Sigmoid colon (tissue), 7 donors: ENCODE measurements around the gene POLR1H. TPM values are rescaled to one million over a fixed set of nuclear protein-coding genes. Genes with fewer than 3 reads are reported as not detected.

Experiments used
- DNase-seq: peaks from one replicate; pipeline ENCODE4 v3.0.0-alpha.2; 2019
- H3K27ac ChIP-seq, 4 donors: fragments of 200-600 bp; sonication (generic); one replicate each; pipeline ENCODE4 v1.5.1; 2016 to 2019; ENCODE audit warnings: mild to moderate bottlenecking in 1 of 4
- H3K27me3 ChIP-seq, 3 donors: fragments of 200-600 bp; sonication (generic); one replicate each; pipeline ENCODE4 v1.5.1; 2019; ENCODE audit warnings: mild to moderate bottlenecking in 1 of 3
- H3K36me3 ChIP-seq, 4 donors: fragments of 200-600 bp; sonication (generic); one replicate each; pipeline ENCODE4 v1.5.1; 2016 to 2019
- H3K4me1 ChIP-seq, 4 donors: fragments of 200-600 bp; sonication (generic); one replicate each; pipeline ENCODE4 v1.5.1; 2017 to 2019
- H3K4me3 ChIP-seq, 4 donors: fragments of 200-600 bp; sonication (generic); one replicate each; pipeline ENCODE4 v1.5.1; 2017 to 2019; ENCODE audit warnings: mild to moderate bottlenecking in 2 of 4, moderate library complexity in 1 of 4
- H3K9me3 ChIP-seq, 4 donors: fragments of 200-600 bp in 3 of 4; sonication (generic) in 3 of 4; one replicate each; pipeline versions ENCODE4 v1.5.1 to v1.6.1; 2013 to 2019
- EP300 ChIP-seq, 4 donors: sonication (generic); formaldehyde crosslinking; IDR thresholded peaks; one replicate each; pipeline ENCODE4 v1.6.1; 2017; ENCODE audit warnings: antibody characterized with exemption in 4 of 4
- POLR2A ChIP-seq, 2 donors: fragments of 450-650 bp; IDR thresholded peaks; one replicate each; pipeline ENCODE4 v1.6.1; 2016; ENCODE audit warnings: antibody characterized with exemption in 2 of 2, mild to moderate bottlenecking in 2 of 2, moderate library complexity in 2 of 2
- POLR2AphosphoS5 ChIP-seq, 4 donors: sonication (generic); formaldehyde crosslinking; IDR thresholded peaks; one replicate each; pipeline ENCODE4 v1.6.1; 2017; ENCODE audit warnings: antibody characterized with exemption in 4 of 4
- WGBS, 2 donors: extraction: QIAGEN DNeasy Blood & Tissue Kit; methylation state at CpG; one replicate each; pipeline ENCODE4 v1.1.7; 2013; 5-methylcytosine and 5-hydroxymethylcytosine counted together
- intact Hi-C: fragments of 100-400 bp; cut with DNase I; formaldehyde crosslinking; loops from one replicate; pipeline ENCODE4 v1.15.1; 2023
- polyA plus RNA-seq, 3 donors: library from polyadenylated mRNA; stranded (reverse); fragments of 200-250 nt; gene quantifications; one replicate each; pipeline ENCODE4 v1.2.3, GENCODE V29; 2013
- total RNA-seq, 4 donors: library from RNA; depleted of rRNA; stranded (reverse); fragments of >200 nt; gene quantifications; one replicate each; pipeline ENCODE4 v1.1.0, GENCODE V29; 2016
- TF ChIP-seq, protein P1 (sequence below), 4 experiments: fragments of 450-650 bp in 3 of 4; fragments of 200-600 bp in 1 of 4; IDR thresholded peaks; one replicate each; pipeline ENCODE4 v1.5.1; 2016 to 2019; ENCODE audit warnings: antibody characterized with exemption in 4 of 4, mild to moderate bottlenecking in 3 of 4, moderate library complexity in 2 of 4
- donor health status: healthy with polysubstance abuse.
- donor health status: Bipolar disorder and iron deficiency.
- donor health status: healthy.

The POLR1H gene
- total and polyA plus RNA-seq, 7 donors, result 11.1 to 70.3 (median 29.3) TPM

DNA sequence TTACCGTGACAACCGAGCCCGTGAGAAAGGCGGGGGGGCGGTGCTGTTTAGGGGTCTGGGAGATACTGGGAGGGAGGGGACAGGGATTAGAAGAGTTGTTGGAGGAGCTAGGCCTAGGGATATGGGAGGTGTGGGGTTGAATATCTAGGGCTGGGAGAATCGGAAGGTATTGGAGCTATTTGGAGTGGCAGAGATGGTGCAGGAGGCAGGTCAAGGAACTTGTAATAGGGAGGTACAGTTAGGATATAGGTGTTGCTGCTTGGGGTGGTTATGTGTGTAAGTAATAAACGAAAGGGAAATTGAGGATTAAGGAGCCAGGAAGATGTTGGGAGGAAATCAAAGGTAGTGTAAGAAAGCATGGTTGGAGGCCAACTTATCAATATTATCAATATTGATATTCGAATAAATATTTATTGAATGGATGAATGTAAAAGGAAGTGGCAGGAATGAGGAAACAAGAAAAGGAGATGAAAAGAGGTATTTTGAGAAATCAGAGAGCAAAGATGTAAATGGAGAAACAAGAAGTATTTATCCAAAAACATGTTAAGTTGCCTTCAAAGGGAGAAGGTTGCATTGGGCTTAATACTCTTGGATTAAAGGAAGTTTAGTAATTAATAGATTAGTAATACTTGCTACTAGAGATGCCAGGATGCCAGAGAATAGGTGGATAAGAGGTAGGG lies 6.5 kb downstream of the POLR1H start:
- peak overlapping the region; percentile 52 to 80 (median 62) for H3K4me3 ChIP-seq
- DNase-seq, result no peak
- peaks cover 0 to 36% (median 31%) of the 10 kb centered on the region in 4 donors for H3K4me1 ChIP-seq
- no peak for TF ChIP-seq POLR2AphosphoS5 (IDR thresholded peaks at IDR 0.05)
- no peak for TF ChIP-seq POLR2A (IDR thresholded peaks at IDR 0.05)
- no peak for TF ChIP-seq EP300 (IDR thresholded peaks at IDR 0.05)
- TF ChIP-seq, protein P1, sequence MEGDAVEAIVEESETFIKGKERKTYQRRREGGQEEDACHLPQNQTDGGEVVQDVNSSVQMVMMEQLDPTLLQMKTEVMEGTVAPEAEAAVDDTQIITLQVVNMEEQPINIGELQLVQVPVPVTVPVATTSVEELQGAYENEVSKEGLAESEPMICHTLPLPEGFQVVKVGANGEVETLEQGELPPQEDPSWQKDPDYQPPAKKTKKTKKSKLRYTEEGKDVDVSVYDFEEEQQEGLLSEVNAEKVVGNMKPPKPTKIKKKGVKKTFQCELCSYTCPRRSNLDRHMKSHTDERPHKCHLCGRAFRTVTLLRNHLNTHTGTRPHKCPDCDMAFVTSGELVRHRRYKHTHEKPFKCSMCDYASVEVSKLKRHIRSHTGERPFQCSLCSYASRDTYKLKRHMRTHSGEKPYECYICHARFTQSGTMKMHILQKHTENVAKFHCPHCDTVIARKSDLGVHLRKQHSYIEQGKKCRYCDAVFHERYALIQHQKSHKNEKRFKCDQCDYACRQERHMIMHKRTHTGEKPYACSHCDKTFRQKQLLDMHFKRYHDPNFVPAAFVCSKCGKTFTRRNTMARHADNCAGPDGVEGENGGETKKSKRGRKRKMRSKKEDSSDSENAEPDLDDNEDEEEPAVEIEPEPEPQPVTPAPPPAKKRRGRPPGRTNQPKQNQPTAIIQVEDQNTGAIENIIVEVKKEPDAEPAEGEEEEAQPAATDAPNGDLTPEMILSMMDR (IDR thresholded peaks at IDR 0.05), result no peak
- 8 to 10% methylated on average over 8 of the region's 8 CpGs for WGBS, 2 donors
- H3K27me3 ChIP-seq, result peaks cover 5 to 34% (median 24%) of the 10 kb centered on the region in 3 donors
- intact Hi-C loops, result loop anchor here (5.0 to 10.0 kb wide), 6 partner anchors 35 to 1083 kb away; no protein-coding TSS in a partner anchor
- H3K9me3 ChIP-seq, result no peaks in the 10 kb centered on the region
- H3K27ac ChIP-seq, result peak overlapping the region; percentile 81 to 93 (median 88)
- peaks cover 5 to 21% (median 13%) of the 10 kb centered on the region in 4 donors for H3K36me3 ChIP-seq

DNA sequence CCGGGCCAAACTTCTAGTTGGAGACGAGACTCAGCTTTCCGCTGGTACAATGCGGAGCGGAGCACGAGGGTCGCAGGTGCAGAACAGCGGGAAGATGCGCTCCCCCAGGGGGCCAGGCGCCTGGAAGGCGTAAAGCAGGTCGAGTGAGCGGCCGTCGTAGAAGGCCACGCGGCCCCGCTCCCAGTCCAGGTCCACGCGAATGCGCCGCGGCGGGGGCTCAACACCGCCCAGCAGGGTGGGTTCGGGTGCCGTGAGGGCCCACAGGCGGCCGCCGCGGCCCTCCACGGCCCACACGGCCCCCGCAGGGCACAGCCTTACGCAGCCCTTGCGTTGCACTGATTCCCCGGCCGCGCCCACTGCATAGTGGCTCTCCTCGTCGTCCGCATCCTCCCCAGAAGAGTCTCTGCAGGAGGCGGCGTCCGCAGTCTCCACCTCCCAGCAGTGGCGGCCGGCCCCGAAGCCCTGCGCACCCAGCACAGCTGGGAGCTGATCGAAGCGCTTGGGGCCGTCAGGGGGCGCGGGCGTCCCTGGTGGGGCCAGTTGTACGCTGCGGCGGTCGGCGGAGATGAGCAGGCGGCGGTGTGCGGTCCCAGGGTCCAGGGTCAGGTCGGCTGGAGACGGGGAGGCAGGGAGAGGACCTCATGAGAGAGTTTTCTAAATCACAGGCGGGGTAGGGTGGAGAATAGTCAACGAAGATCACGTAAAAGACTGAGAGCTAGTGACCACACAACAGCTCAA lies 10.2 kb downstream of the POLR1H start:
- DNase-seq, result no peak
- TF ChIP-seq, protein P1 (IDR thresholded peaks at IDR 0.05), result no peak
- no peak for TF ChIP-seq POLR2A (IDR thresholded peaks at IDR 0.05)
- TF ChIP-seq EP300 (IDR thresholded peaks at IDR 0.05), result no peak
- TF ChIP-seq POLR2AphosphoS5 (IDR thresholded peaks at IDR 0.05), result no peak
- Histone ChIP-seq H3K36me3 (peaks cover 5 to 21% (median 13%) of the 10 kb centered on the region in 4 donors), H3K9me3 (no peaks in the 10 kb centered on the region), H3K27ac (no peak overlapping the region), H3K27me3 (peaks cover 26 to 71% (median 60%) of the 10 kb centered on the region in 3 donors), H3K4me1 (peaks cover 0 to 46% (median 41%) of the 10 kb centered on the region in 4 donors), H3K4me3 (peak overlapping the region in 2 of 4 donors; percentile 11 to 18)
- 40 to 71% methylated on average over 68 of the region's 68 CpGs for WGBS, 2 donors
- intact Hi-C loops, result no loop called here

DNA sequence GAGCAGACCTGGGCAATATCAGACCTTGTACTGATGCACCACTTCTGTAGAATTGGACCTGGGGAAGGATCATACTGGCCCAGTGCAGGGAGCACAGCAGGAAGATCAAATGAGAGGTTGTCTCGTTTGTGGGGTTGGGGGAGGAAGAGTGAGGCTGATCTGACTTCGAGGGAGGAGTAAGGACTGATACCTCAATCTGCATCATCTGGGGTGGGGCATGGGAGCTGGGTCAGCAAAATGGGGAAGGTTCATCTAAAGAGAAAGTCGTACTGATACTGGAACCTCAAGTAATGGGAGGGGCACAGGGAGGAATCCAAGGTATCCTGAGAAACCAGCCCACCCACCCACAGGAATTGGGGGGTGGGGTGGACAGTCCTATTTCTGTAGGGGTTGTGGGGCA lies 10.8 kb downstream of the POLR1H start:
- TF ChIP-seq, protein P1 (IDR thresholded peaks at IDR 0.05), result no peak
- no peak for TF ChIP-seq POLR2A (IDR thresholded peaks at IDR 0.05)
- TF ChIP-seq POLR2AphosphoS5 (IDR thresholded peaks at IDR 0.05), result no peak
- no peak for TF ChIP-seq EP300 (IDR thresholded peaks at IDR 0.05)
- DNase-seq, result no peak
- H3K27ac ChIP-seq, result no peak overlapping the region
- 54 to 55% methylated on average over 3 of the region's 3 CpGs for WGBS, 2 donors
- peaks cover 5 to 21% (median 13%) of the 10 kb centered on the region in 4 donors for H3K36me3 ChIP-seq
- peaks cover 0 to 44% (median 39%) of the 10 kb centered on the region in 4 donors for H3K4me1 ChIP-seq
- intact Hi-C loops, result no loop called here
- no peaks in the 10 kb centered on the region for H3K9me3 ChIP-seq
- peak overlapping the region in 1 of 4 donors; percentile 11 for H3K4me3 ChIP-seq
- H3K27me3 ChIP-seq, result peaks cover 26 to 77% (median 66%) of the 10 kb centered on the region in 3 donors

DNA sequence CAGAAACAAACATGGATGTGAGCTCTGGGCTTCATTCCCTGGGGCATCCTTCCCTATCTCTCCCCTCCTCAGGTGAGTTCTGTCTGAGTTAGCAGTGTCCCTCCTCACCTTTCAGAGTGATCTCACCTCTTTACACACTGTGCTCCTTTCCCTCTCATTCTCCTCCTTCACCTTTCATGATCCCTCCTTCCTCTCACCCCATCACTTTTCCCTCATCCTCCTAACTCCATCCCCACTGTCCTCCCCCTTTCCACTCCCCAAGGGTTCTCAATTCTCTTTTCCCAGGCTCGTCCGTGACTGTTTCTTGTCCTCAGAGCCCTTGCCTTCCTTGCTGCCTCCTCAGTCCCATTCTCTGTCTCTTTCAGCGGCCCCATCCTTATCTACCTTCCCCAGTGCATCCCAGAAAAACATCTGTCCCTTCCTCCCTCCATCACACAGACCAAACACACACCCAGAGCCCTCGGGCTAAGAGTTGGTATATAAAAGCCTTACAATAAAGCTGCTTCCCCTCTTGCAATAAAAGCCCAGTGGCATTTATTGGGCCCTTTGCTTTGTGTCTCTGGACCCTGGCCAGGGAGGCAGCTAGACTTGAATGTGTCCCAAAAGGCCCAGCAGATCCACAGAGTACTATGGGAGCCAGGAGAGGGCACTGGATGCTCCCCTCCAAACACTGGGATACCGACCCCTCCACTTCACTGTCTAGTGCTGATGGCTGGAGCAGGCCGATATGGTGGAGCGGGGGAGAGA lies 12.6 kb downstream of the POLR1H start:
- 20 to 57% methylated on average over 7 of the region's 7 CpGs for WGBS, 2 donors
- H3K27me3 ChIP-seq, result peaks cover 26 to 94% (median 72%) of the 10 kb centered on the region in 3 donors
- H3K9me3 ChIP-seq, result no peaks in the 10 kb centered on the region
- DNase-seq, result no peak
- H3K36me3 ChIP-seq, result peaks cover 5 to 19% (median 13%) of the 10 kb centered on the region in 4 donors
- intact Hi-C loops, result no loop called here
- H3K4me3 ChIP-seq, result no peak overlapping the region
- TF ChIP-seq EP300 (IDR thresholded peaks at IDR 0.05) (no peak), POLR2AphosphoS5 (IDR thresholded peaks at IDR 0.05) (no peak), POLR2A (IDR thresholded peaks at IDR 0.05) (no peak)
- TF ChIP-seq, protein P1 (IDR thresholded peaks at IDR 0.05), result no peak
- H3K27ac ChIP-seq, result no peak overlapping the region
- H3K4me1 ChIP-seq, result peaks cover 0 to 32% (median 28%) of the 10 kb centered on the region in 4 donors
